GM12891 (cell line): Measurements from ENCODE around the gene SIX1.

Source experiments
- DNase-seq: peaks from one replicate; pipeline ENCODE4 v3.0.0; 2011; ENCODE audit warnings: low spot score; ENCODE audit not compliant: insufficient read length
- FAIRE-seq: peaks from 2 replicates; lab custom pipeline; 2011; peaks lifted over from hg19 to GRCh38; lab: Jason Lieb, UNC
- PAX5 ChIP-seq: IDR thresholded peaks from 2 replicates; pipeline ENCODE4 v1.6.1; 2011; ENCODE audit warnings: low read length, moderate library complexity, mild to moderate bottlenecking; ENCODE audit not compliant: insufficient read depth, severe bottlenecking
- POLR2A ChIP-seq: IDR thresholded peaks from 2 replicates; pipeline ENCODE4 v1.6.1; 2011; ENCODE audit warnings: low read depth, low read length, control low read depth
- POLR2AphosphoS5 ChIP-seq: IDR thresholded peaks from 2 replicates; pipeline ENCODE4 v1.6.1; 2011; ENCODE audit warnings: low read depth, low read length, control low read depth
- POU2F2 ChIP-seq: IDR thresholded peaks from 2 replicates; pipeline ENCODE4 v1.6.1; 2011; ENCODE audit warnings: low read depth, mild to moderate bottlenecking, control low read depth, low read length, moderate library complexity
- SPI1 ChIP-seq: IDR thresholded peaks from 2 replicates; pipeline ENCODE4 v1.6.1; 2011; ENCODE audit warnings: low read depth, low read length, control low read depth
- TAF1 ChIP-seq: IDR thresholded peaks from 2 replicates; pipeline ENCODE4 v1.6.1; 2011; ENCODE audit warnings: low read depth, low read length, control low read depth

The SIX1 gene

DNA sequence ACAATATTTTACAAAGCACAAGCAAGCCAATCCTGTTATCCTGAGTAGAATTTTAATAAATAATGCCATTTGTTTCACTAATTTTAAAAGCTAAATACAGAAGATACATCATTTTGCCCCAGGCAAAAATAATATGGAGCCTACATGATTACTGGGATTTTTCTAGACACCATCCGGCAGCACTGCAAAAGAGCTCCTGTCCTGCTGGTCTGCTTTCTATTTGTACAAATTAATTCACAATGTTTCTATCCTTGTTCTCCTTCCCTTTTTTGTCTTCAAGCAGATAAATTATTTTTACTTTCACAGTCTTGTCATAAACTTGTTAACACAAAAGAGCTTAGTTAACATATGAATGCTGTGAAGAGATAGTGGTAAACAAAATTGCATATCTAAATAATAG is 4.6 kb downstream of the SIX1 start:
- TF ChIP-seq SPI1: no peak
- no peak for DNase-seq
- FAIRE-seq: no peak

DNA sequence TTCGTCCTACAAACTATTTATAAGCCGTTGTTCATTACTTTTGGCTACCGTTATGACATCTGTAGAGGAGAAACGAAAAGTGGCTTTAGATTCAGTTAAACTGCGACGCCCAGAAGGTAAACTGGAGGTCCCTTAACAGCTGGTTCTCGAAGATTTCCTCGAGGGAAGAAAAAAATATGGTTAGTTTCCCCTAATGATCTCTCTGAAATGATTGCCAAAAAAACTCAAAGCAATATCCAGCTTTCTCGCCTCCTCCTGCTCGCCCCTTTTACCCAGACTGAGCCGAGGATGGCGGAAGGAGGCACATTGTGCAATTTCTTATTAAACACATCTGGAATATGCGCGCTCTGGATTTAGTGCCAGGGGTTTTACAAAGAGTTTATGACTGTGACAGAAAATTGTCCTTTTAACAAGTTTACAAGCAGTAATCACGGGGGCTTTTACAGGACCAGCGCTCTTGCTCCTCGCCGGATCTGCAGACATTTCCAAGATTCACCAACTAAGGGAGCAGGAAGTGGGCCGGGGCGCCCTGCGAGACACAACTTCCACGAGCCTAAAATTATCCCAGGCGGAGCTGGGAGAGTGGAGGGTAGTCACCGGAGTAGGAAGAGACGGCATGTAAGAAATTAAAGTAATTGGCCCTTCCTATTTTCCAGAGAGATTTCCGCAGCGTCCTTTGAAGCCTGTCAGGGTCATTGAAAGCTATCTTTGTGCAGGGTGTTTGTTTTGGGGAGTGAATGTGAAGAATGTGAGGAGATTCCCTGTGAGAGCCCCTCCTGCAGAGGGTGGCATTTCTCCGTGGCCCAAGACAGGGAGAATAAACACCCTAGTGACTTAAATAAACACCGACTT is 5.6 kb downstream of the SIX1 start:
- FAIRE-seq (no peak), DNase-seq (no peak)
- TF ChIP-seq SPI1: no peak

DNA sequence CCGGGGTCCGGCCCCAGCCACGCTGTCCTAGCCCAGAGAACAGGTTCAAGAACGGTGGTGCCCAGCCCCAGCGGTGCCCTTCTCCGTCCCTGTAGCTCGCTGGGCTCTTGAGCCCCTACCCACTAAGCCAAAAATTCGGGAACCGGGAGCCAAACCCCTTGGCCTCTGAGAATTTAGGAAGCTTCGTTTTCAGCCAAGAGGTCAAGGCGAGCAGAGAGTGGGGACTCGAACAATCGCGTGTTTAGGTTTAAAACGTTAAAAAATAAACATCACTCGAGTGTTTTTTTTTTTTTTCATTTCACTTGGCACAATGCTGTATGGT is 6.2 kb downstream of the SIX1 start:
- no peak for FAIRE-seq
- no peak for TF ChIP-seq PAX5
- DNase-seq: no peak

DNA sequence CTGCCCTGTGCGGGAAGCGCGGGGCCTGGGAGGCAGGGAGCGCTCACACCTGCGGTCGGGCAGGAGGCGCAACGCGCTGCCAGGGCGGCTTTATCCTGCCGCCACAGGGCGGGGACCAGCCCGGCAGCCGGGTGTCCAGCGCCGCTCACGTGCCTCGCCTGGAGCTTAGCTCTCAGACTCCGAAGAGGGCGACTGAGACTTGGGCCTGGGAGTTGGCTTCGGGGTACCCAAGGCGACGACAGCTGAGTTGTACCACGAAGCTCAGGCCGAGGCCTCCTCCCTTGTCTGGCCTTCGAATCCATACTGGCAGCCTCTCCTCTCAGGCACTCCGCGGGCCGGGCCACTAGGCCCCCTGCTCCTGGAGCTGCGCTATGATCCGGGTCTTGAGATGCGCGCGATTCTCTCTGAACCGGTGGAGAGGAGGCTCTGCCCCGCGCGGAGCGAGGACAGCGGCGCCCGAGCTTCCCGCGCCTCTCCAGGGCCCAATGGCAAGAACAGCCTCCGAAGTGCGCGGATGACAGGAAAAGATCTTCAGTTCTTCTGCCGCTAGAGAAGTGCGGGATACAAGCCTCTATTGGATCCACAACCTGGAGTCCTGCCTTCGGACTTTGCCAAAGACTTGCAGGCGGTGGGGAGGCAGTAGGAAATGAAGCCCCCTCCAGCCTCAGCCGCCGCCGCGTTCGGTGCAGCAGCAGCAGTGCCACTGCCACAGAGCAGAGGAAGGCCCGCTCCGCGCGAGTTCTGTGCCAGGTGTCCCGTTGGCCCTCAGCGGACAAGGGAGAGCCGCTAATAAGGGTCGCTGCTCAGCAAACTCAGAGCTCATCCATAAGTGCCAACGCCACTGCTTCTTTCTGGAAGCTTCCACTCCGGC is 6.8 kb downstream of the SIX1 start:
- DNase-seq (no peak), FAIRE-seq (no peak)
- TF ChIP-seq TAF1: no peak
- TF ChIP-seq POLR2A: no peak
- TF ChIP-seq POU2F2: no peak
- no peak for TF ChIP-seq POLR2AphosphoS5
- no peak for TF ChIP-seq SPI1
- no peak for TF ChIP-seq PAX5

DNA sequence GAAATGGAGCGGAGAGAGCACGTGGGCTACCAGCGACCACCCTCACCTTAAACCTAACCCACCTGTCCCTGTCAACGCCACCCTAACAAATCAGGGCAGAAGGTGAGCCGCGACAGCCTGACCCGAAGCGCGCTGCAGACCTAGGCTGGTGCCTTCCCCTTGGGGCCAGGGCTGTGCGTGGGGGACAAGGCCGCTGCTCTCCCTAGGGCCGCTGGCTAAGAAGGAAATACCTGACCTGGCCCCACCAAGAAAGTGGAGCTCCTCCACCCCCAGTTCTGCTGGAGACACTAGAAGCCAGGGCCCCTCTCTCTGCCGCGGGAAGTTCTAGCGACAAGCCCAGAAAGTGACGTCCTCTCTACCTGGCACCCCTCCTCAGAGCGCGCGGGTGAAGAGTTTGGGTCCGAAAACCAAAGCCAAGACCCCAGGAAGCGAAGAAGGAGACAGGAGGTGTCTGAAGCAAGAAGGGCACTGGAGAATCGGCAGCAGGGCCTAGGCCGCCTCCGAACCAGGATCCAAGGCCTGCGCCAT is 7.5 kb downstream of the SIX1 start:
- TF ChIP-seq PAX5 (no peak), POLR2AphosphoS5 (no peak), POLR2A (no peak), SPI1 (no peak), TAF1 (no peak), POU2F2 (no peak)
- FAIRE-seq (no peak), DNase-seq (no peak)

DNA sequence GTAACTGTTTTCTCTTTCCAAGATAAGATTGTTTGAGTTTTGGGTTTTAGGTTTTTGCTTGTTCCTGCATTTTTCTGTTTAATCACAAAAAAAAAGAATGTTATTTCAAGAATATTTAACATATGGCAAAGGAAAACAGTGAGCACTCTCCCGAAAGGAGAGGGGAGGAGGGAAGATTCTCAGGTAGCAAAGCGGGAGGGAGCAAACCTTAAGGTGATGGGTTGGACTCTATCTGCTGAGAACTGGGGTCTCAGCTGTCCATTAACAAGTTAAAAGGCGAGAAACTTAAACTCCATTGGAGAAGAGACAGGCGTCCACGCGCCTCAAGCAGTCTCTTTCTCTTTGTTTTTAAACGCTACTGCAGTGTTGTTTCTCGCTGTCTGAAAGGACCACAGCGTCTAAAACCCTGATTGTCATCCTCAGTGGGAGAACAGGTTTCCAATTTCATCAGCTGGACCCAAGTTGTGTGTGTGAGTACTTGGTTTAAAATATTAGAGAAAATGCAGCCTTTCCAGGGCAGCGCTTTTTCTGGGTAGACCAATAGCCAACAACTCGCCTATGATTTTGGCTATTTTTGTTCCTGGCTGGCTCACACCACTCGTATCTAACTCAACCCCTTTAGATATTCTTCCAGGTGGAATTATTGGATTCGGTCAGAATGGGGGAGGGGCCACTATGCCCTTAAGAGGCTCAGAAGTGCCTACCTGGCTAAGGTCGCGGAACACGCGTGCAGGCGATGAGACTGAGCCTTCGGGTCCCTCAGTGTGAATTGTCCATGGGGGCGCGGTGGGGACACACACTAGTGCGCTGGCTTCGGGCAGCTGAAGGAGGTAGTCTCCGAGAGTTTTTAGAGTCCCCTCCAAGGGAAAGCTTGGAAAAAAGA is 8.2 kb downstream of the SIX1 start:
- FAIRE-seq (no peak), DNase-seq (no peak)
- no peak for TF ChIP-seq POLR2AphosphoS5
- TF ChIP-seq POLR2A: no peak

DNA sequence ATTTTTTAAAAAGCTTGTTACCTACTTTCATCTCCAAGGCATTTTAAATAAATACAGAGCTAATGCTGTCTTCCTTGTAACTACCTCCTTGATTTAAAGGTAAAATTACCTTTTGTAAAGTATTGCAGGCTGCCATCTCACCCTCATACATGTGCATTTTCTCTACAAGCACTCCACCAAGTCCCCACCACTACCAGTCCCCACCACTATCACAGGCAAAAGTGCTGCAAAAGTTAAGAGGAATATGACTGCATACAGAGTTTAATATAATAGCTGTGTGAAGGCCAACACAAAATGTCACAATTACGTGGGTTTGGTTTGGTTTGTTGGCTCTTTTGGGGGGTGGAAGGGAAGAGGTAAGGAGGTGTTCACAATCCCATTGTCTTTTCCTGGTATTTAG is 9.6 kb downstream of the SIX1 start:
- no peak for DNase-seq
- no peak for FAIRE-seq
- no peak for TF ChIP-seq SPI1
- no peak for TF ChIP-seq PAX5
- TF ChIP-seq POLR2A: no peak
- TF ChIP-seq POLR2AphosphoS5: no peak
- no peak for TF ChIP-seq TAF1
- TF ChIP-seq POU2F2: no peak

DNA sequence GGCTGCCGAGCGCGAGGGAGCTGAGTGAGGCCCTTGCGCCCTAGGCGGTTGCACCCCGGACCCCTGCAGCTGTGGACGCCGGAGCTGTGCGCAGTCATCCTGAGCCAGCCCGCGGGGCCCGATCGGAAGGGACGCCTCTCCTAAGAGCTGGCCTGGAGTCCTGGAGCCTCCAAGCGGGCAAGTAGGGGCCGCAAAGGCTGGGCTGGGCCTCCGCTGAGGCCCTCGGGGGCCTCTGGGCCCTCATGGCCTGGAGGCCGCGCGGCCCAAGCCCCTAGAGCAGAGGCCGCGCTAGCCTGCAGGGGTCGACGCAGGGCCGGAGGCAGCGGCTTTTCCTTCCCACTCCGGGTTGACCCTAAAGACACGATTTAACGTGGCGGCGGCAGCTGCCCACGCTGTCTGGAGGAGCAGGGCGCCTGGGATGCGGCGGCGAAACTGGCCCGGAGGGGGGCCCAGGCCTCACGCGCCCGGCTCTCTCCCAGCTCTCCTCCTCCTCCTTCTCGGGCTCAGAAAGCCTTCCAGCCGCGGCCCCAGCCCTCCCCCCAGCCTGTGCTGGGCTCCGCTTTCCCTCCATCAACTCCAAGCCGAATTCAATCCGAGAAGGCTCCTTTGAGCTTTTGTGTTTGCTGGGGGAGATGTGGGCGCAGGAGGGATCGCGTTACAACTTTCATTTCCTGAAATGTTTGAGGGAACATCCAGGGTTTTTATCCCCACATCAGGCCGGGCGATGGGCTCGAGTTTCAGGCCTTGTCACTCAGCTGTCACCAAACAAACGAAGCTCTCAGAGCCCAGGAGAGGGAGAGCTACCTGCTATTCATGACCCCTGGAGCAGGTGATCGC is 11.6 kb downstream of the SIX1 start:
- DNase-seq (no peak), FAIRE-seq (no peak)
- TF ChIP-seq PAX5: no peak
- TF ChIP-seq TAF1: no peak
- TF ChIP-seq SPI1: no peak
- no peak for TF ChIP-seq POLR2A
- TF ChIP-seq POU2F2: no peak
- TF ChIP-seq POLR2AphosphoS5: no peak

DNA sequence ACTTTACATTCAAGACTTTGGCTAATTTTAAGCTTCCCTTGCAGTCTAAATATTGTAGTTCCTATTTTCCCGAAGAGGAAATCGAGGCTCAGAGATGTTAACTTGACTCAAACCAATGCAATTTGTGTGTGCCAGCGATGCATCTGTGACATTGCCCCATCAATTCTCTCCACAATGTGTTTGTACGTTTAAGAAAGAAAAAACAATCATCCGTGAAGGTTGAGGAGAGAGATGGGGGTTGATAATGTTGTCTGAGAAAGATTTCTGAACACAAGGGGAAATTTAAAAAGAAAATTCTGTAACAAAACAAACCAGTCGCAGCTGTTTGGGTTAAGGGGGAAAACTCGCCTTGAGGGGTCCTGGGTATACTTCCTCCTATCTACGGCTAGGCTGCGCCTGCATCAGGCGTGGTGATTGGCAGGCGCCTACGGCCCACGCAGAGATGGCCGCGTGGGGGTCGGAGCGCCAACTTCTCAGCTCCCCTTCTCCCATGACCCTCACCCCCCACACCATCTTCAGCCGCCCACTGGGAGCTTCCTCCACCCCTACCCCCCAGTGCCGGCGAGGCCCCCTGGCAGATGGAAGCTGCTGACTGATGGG is 12.3 kb downstream of the SIX1 start:
- no peak for FAIRE-seq
- DNase-seq: no peak
- TF ChIP-seq TAF1 (no peak), PAX5 (no peak), SPI1 (no peak), POLR2A (no peak), POLR2AphosphoS5 (no peak), POU2F2 (no peak)
